ENCODE results near the gene ASB13.
A peak's percentile ranks its signal among the peaks of the same experiment; 100 is the strongest.

The ASB13 gene, protein sequence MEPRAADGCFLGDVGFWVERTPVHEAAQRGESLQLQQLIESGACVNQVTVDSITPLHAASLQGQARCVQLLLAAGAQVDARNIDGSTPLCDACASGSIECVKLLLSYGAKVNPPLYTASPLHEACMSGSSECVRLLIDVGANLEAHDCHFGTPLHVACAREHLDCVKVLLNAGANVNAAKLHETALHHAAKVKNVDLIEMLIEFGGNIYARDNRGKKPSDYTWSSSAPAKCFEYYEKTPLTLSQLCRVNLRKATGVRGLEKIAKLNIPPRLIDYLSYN

DNA sequence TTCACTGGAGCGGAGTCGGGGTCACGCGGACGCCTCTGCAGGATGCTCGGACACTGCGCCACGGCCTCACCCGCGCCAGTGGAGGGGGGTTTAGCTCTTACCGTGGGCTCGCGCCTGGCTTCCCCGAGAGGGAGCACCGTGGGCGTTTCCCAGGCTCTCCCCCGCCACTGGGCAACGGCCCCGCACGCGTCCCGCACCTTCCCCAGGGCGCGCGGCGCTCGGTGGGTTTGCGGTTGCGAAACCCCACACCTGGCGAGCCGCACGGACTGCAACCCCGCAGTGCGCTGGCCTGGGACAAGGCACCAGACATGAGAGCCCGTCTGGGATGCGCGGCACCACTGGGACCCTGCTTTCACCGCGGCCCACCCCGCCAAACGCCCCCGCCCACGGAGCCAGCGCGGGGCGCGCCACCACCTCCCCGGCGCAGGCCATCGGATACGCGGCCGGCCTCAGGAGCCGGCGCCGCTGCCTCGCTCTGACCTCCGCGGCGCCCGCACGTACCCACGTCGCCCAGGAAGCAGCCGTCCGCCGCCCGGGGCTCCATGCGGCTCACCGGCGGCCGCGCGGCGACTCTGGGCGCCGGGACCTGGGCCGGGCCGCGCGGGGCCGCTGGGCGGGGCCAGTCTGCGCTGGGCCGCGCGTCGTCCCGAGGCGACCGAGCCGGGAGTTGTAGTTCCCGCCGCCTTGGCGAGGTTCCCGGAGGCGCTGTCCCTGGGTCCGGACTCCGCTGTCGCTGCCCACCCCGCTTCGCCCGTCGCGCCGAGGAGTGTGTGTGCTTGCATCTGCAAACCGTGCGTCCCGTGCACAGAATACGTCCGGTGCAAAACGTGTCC lies at the start of gene ASB13:
TSS of gene ASB13 (minus strand) at position 588 of the 833 bp plus-strand sequence. CDS start at position 544, 44 bp downstream.
- DNase-seq: peak; percentile 63

DNA sequence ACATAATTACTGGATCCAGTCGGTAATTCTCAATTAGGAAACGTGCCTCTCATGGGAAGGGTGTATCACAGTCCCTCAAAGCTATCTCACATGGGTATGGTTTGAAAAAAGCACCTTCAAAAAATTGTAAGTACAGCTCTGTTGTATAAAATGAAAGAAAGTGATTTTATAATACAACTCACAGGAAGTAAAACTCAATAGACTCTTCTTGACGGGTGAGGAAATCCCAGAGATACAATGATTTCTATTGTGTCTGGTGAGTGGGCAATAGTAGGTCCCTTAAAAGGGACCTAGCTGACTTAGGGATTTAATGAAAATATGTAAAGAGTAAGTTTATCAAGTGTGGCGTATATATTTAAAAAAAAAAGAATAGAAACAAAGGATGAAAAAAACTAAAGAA lies 45.2 kb upstream of the ASB13 start:
- no peak for DNase-seq

DNA sequence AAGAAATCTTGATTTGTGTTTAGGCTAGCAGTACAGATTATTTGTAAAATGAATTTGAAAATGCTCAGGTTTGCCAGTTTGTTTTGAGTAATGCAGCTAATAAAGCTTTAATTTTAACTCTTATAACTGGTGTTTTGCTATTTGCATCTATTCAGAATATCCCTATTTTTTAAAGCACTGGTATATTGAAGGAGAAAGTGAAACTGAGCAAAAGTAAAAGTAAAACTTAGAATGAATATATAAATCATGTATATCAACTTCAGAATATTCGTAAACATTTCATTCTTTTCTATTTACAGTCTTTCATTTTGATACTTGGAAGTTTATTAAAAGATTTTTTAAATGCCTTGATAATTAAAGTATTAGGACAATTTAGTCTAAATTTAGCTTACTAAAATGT lies 44.5 kb upstream of the ASB13 start:
- no peak for DNase-seq

GRCh38 chr10:5709865-5710264 lies 43.5 kb upstream of the ASB13 start:
- DNase-seq: no peak

DNA sequence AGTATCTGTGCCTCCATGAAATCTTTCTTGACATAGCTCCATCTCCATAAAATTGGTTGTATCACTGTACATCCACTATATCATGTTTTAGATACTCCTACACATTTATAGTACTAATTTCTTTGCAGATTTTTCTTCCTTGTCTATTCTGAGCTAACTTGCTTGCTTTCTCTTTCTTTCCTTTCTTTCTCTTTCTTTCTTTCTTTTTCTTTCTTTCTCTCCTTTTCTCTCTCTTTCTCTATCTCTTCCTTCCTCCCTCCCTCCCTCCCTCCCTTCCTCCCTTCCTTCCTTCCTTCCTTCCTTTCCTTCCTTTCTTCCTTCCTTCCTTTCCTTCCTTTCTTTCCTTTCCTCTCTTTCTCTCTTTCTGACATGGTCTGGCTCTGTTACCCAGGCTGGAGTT lies 42.0 kb upstream of the ASB13 start:
- no peak for DNase-seq

- DNase-seq: no peak
Observed at GRCh38 chr10:5698062-5698461, 31.7 kb upstream of the ASB13 start.

GRCh38 chr10:5697342-5697741 lies 30.9 kb upstream of the ASB13 start:
- DNase-seq: no peak

- no peak for DNase-seq
Observed at GRCh38 chr10:5694573-5694972, 28.2 kb upstream of the ASB13 start.

DNA sequence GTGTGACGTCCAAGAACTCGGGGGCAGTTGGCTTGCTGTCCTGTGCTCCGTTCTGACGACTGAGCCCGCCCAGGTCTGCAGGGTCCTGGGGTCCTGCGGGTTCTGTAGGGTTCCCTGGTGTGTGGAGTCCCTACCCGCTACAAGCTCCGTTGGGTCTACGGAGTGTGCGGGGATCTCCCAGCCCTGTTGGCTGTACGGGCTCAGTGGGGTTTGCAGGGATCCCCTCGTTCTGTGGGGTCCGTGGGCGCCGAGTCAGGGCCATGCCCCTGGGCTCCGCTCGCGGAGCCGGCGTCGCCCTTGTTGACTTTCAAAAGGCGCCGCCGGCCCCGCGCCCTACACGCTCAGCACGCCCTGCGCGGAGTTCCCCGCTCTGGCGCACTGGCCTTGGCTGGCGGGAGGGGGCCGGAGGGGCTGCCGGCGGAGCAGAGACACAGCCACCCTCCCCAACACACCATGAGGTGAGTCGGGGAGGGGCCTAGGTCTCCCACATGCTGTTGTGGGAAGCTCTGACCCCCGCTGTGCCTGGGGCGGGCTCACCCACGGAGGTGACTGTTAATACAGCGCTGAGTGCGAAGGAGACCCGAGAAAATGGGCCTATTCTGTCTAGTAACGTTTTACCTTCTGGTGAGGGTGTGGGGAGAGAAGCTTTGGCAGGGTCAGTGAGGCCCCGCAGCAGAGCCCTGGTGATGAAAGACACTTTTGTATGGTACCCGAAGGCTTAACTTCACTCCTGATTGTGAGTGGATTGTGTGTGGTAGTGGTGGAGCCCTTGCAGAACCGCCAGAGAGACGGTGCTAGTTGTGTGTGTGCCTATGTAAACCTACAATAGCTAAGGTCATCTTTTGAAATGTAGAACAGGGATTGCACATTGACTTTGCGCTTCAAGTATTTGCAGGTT lies 26.3 kb upstream of the ASB13 start:
- peak; percentile 60 for DNase-seq

GRCh38 chr10:5691786-5692185 lies 25.4 kb upstream of the ASB13 start:
- no peak for DNase-seq

DNA sequence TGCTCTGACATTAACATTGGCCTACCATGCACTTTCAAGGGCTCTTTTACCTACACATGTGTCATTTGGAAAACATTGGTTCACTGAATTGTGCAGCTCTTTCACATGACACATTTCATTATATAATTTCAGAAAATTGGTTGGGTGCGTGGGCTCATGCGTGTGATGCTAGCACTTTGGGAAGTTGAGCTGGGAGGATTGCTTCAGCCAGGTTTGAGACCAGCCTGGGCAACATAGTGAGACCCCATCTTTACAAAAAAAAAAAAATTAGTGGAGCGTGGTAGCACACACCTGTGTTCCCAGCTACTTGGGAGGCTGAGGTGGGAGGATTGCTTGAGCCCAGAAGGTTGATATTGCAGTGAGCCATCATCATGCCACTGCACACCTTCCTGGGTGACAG lies 22.2 kb upstream of the ASB13 start:
- no peak for DNase-seq

GRCh38 chr10:5685764-5686240 lies 19.4 kb upstream of the ASB13 start:
- DNase-seq: no peak

DNA sequence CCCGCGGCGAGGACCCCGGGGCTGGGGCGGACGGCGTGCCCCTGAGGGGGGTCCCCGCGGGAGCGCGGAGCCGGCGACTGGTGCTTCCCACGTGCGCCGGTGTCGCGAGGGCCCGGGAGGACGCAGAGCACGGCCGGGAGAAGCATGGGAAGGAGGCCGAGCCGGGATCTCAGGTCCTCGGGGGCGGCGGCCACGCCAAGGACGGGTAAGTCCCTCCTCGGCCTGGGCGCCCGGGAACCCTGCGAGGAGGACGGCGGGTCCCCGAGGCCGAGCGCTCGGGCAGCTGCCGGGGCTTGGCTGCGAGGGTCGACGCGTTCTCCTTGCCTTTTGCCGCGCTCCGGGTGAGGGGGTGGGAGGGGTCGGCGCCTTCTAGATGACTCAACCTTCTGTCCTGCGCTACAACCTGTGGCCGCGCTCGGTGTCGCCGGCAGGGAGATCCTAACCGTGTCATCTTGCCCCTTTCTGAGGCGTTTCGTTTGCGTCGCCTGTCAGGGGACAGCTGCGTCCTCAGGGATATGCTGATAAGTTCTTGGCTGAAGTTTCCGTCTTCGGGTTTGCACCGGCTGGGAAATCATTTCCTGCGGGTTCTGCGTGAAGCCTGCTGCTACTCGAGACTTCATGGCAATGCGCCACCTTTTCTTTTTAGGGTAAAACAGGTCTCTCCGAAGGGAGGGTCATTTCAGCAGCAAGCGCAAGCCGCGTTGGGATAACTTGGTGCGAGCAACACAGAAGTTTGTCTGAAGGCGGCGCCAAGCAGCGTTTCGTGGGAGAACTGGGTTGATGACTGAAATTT lies 18.8 kb upstream of the ASB13 start:
- peak; percentile 75 for DNase-seq

DNA sequence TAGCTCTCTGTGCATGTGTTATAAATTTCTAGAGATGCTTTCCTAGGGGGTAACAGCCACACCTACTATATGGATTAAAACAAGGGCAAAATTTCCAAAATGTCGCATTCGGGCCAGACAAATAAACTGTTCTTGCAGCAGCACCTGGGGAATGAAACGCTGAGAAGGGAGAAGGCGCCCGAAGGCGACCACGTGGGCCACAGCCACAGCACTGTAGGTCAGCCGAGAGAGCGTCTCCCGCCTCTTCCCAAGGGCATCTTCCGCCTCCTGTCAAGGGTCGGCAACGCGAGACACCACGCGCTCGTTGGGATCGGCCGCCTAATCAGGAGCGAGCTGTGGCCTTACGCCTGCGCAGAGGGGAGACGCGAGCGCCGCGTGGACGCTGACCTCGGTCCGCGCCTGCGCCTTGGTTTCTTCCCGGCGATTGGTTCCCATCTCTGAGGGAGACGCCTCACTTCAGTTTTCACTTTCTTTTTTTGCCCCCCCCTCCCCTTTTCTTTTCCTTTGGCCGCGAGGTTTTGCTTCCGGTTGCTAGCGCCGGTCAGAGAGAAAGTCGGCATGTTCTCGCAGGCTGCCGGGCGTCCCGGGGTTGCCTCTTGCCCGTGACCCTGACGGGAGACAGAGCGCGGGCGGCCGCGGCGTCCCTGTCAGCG lies 18.0 kb upstream of the ASB13 start, which contains the start of gene TASOR2:
TSS of gene TASOR2 (plus strand) at position 521 of the 653 bp plus-strand sequence. CDS start 35,805 bp downstream, outside the sequence.
- DNase-seq: peak; percentile 98

DNA sequence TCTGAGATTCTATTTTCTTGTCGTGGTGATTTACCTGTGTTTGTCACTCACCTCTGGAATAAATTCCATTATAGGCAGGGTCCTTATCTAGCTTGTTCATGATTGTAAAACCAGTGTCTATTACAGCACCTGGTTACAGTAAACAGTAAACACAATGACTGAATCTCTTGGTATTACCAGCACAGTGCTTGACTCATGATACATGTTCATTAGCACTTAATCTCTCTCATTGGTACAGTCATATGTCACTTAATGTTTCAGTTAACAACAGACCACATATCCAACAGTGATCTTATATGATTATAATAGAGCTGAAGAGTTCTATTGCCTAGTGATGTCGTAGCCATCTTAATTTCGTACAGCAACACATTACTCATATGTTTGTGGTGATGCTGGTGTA lies 16.7 kb upstream of the ASB13 start:
- DNase-seq: no peak

- DNase-seq: no peak
Observed at GRCh38 chr10:5681930-5682329, 15.5 kb upstream of the ASB13 start.

DNA sequence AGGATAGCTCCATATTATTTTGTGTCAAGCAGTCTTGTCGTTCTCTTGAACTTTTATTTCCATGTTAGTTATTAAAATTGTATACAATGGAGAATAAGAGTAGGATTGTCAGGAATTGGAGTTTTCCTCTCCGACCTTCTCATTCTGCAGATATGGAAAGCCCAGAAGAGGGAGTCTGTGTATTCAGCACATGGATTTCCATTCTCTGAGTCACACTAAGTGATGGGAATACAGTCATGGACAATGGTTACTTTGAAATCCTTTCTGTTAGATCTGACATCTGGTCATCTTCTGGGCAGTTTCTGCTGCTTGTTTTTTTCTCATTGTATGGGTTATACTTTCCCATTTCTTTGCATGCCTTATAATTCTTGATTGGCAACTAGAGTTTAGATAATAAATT lies 13.2 kb upstream of the ASB13 start:
- DNase-seq: no peak

DNA sequence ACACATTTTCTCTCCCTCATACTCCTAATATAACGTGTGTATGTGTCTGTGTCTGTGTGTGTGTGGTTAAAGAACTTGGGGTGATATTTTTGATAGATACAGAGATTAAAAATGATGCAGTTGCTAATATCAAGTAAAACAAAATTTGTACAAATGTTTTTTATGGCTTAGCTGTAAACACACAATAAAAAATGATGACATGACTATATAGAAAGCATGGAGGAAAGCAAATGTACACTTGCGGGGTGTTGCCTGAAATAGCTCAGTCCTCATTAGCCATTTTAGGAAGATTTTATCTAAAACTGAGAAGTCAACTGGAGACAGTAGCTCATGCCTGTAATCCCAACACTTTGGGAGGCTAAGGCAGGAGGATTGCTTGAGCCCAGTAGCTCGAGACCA lies 12.6 kb upstream of the ASB13 start:
- no peak for DNase-seq

- no peak for DNase-seq
Observed at GRCh38 chr10:5678397-5679036, 12.1 kb upstream of the ASB13 start.

GRCh38 chr10:5670662-5671375 lies 4.4 kb upstream of the ASB13 start:
- DNase-seq: no peak

Measured in CD4-positive, alpha-beta T cell treated with Interleukin-17A for 4 hours (primary cell).